ENCODE data around the gene PHACTR3.

PHACTR3 gene

GRCh38 chr20:59599941-59600340 lies 4.4 kb upstream of the PHACTR3 start:
- H3K4me3 ChIP-seq (ENCODE audit: low read depth, low read length) = no peak overlapping the region
- DNase-seq (ENCODE audit: low read depth) = no peak
- TF ChIP-seq CTCF (IDR thresholded peaks at IDR 0.05; ENCODE audit: low read depth, low read length, missing control alignments) = no peak
- in situ Hi-C loops (cut with HindIII; ENCODE audit: low sequenced_read_pairs) = no loop called here

GRCh38 chr20:59600472-59600871 lies 3.9 kb upstream of the PHACTR3 start:
- no peak for DNase-seq (ENCODE audit: low read depth)
- no peak for TF ChIP-seq CTCF (IDR thresholded peaks at IDR 0.05; ENCODE audit: low read depth, low read length, missing control alignments)
- no peak overlapping the region for H3K4me3 ChIP-seq (ENCODE audit: low read depth, low read length)
- in situ Hi-C loops (cut with HindIII; ENCODE audit: low sequenced_read_pairs) = no loop called here

- no peak overlapping the region for H3K4me3 ChIP-seq (ENCODE audit: low read depth, low read length)
- DNase-seq (ENCODE audit: low read depth) = no peak
Measured at GRCh38 chr20:59602546-59603080, 1.7 kb upstream of the PHACTR3 start.

GRCh38 chr20:59603176-59603575 lies 1.2 kb upstream of the PHACTR3 start:
- H3K4me3 ChIP-seq (ENCODE audit: low read depth, low read length) = no peak overlapping the region
- TF ChIP-seq CTCF (IDR thresholded peaks at IDR 0.05; ENCODE audit: low read depth, low read length, missing control alignments) = no peak
- DNase-seq (ENCODE audit: low read depth) = no peak
- in situ Hi-C loops (cut with HindIII; ENCODE audit: low sequenced_read_pairs) = no loop called here

More at GRCh38 chr20:59602546-59603080, 1.7 kb upstream of the PHACTR3 start:
- in situ Hi-C loops (cut with HindIII; ENCODE audit: low sequenced_read_pairs) = no loop called here
- no peak for TF ChIP-seq CTCF (IDR thresholded peaks at IDR 0.05; ENCODE audit: low read depth, low read length, missing control alignments)

GRCh38 chr20:59604741-59605600 lies 631 bp downstream of the PHACTR3 start:
- H3K4me3 ChIP-seq (ENCODE audit: low read depth, low read length) = no peak overlapping the region
- in situ Hi-C loops (cut with HindIII; ENCODE audit: low sequenced_read_pairs) = no loop called here
- no peak for TF ChIP-seq CTCF (IDR thresholded peaks at IDR 0.05; ENCODE audit: low read depth, low read length, missing control alignments)

GRCh38 chr20:59605601-59606364 lies 1.4 kb downstream of the PHACTR3 start:
- in situ Hi-C loops (cut with HindIII; ENCODE audit: low sequenced_read_pairs) = no loop called here
- DNase-seq (ENCODE audit: low read depth) = no peak
- no peak overlapping the region for H3K4me3 ChIP-seq (ENCODE audit: low read depth, low read length)
- no peak for TF ChIP-seq CTCF (IDR thresholded peaks at IDR 0.05; ENCODE audit: low read depth, low read length, missing control alignments)

More at GRCh38 chr20:59604741-59605600, 631 bp downstream of the PHACTR3 start:
- DNase-seq (ENCODE audit: low read depth) = no peak
